GM19452 (cell line): Measurements from ENCODE around the gene ZSCAN26.
"Not testable (repeated sequence)": the region's sequence is repeated elsewhere in the genome, so short reads cannot be mapped to it uniquely, and the experiment has no call there.

ENCODE experiments used
- ATAC-seq: cut with Tn5 transposase; IDR thresholded peaks from one replicate; pipeline ENCODE4 v1.9.1; 2021; ENCODE audit not compliant: unreplicated experiment

Gene ZSCAN26

GRCh38 chr6:28254121-28254519, 12.8 kb upstream of the ZSCAN26 start:
- no peak for ATAC-seq

- ATAC-seq = no peak
Observed at GRCh38 chr6:28257042-28257441, 9.9 kb upstream of the ZSCAN26 start.

- no peak for ATAC-seq
Observed at GRCh38 chr6:28258877-28259777, 7.8 kb upstream of the ZSCAN26 start, which contains the start of gene NKAPL. Gene NKAPL, plus strand, starts transcription at chr6:28259297. Its CDS starts 75 bp downstream, at chr6:28259372.

- no peak for ATAC-seq
Observed at GRCh38 chr6:28263922-28264321, 3.0 kb upstream of the ZSCAN26 start.

- ATAC-seq = no peak
Observed at GRCh38 chr6:28264834-28265401, 2.0 kb upstream of the ZSCAN26 start.

- ATAC-seq = no peak
Observed at GRCh38 chr6:28266563-28266961, 381 bp upstream of the ZSCAN26 start.

- no peak for ATAC-seq
Observed at GRCh38 chr6:28267695-28268059, 734 bp downstream of the ZSCAN26 start.

- ATAC-seq = no peak
Observed at GRCh38 chr6:28269492-28269891, 2.5 kb downstream of the ZSCAN26 start.

GRCh38 chr6:28274888-28275287, 7.9 kb downstream of the ZSCAN26 start:
- ATAC-seq = no peak

- ATAC-seq = no peak
Observed at GRCh38 chr6:28277746-28278145, 10.8 kb downstream of the ZSCAN26 start.

GRCh38 chr6:28280595-28281287, 13.8 kb downstream of the ZSCAN26 start:
- ATAC-seq = no peak

GRCh38 chr6:28281288-28282064, 14.5 kb downstream of the ZSCAN26 start, which contains the start of gene PGBD1:
Gene PGBD1, plus strand, starts transcription at chr6:28281572. Its CDS starts 2,242 bp downstream, at chr6:28283814.
- ATAC-seq = peak; percentile 80

GRCh38 chr6:28282926-28283325, 16.0 kb downstream of the ZSCAN26 start:
- ATAC-seq = no peak

- ATAC-seq = no peak
Observed at GRCh38 chr6:28291573-28291972, 24.6 kb downstream of the ZSCAN26 start.

GRCh38 chr6:28295326-28295725, 28.4 kb downstream of the ZSCAN26 start:
- no peak for ATAC-seq

GRCh38 chr6:28296520-28297060, 29.6 kb downstream of the ZSCAN26 start:
- ATAC-seq = no peak

- peak; percentile 91 for ATAC-seq
Observed at GRCh38 chr6:28303570-28303969, 36.6 kb downstream of the ZSCAN26 start.

GRCh38 chr6:28306363-28306762, 39.4 kb downstream of the ZSCAN26 start:
- ATAC-seq = not testable (repeated sequence)

- ATAC-seq = no peak
Observed at GRCh38 chr6:28311139-28311823, 44.3 kb downstream of the ZSCAN26 start.

- ATAC-seq = no peak
Observed at GRCh38 chr6:28312939-28313338, 46.0 kb downstream of the ZSCAN26 start.
